Heart left ventricle (tissue), 16 donors: ENCODE results near the gene DFFB. TPM values are rescaled to one million over a fixed set of nuclear protein-coding genes. Genes with fewer than 3 reads are reported as not detected.

Source experiments
- ATAC-seq, 4 donors: fragments of 200-7000 bp; cut with Tn5 transposase; one replicate each; pipeline ENCODE4 v1.9.1; 2020 to 2022; ENCODE audit warnings: moderate library complexity in 4 of 4, mild to moderate bottlenecking in 3 of 4, moderate number of reproducible peaks in 1 of 4
- DNase-seq, 5 donors: peaks; one replicate each; pipeline ENCODE4 v3.0.0-alpha.2; 2020
- H3K27ac ChIP-seq, 12 donors: fragments of 200-600 bp; sonication (generic) in 4 of 12; one replicate each; pipeline versions ENCODE4 v1.5.0 to v1.8.0; 2016 to 2022; ENCODE audit warnings: mild to moderate bottlenecking in 2 of 12
- H3K27me3 ChIP-seq, 9 donors: fragments of 200-600 bp; sonication (generic) in 2 of 9; one replicate each; pipeline versions ENCODE4 v1.5.1 to v1.8.0; 2016 to 2022; ENCODE audit warnings: mild to moderate bottlenecking in 3 of 9
- H3K36me3 ChIP-seq, 9 donors: fragments of 200-600 bp; sonication (generic) in 2 of 9; one replicate each; pipeline versions ENCODE4 v1.5.0 to v1.8.0; 2018 to 2022; ENCODE audit warnings: mild to moderate bottlenecking in 2 of 9
- H3K4me1 ChIP-seq, 12 donors: fragments of 200-600 bp; sonication (generic) in 4 of 12; one replicate each; pipeline versions ENCODE4 v1.5.0 to v1.8.0; 2016 to 2022; ENCODE audit warnings: mild to moderate bottlenecking in 3 of 12
- H3K4me3 ChIP-seq, 12 donors: fragments of 200-600 bp; sonication (generic) in 4 of 12; one replicate each; pipeline versions ENCODE4 v1.5.0 to v1.8.0; 2017 to 2022; ENCODE audit warnings: mild to moderate bottlenecking in 9 of 12, moderate library complexity in 4 of 12
- H3K9me3 ChIP-seq, 12 donors: fragments of 200-600 bp; sonication (generic) in 4 of 12; one replicate each; pipeline versions ENCODE4 v1.5.0 to v1.8.0; 2016 to 2022; ENCODE audit warnings: mild to moderate bottlenecking in 1 of 12
- CTCF ChIP-seq, 12 donors: fragments of 200-600 bp; sonication (generic) in 4 of 12; IDR thresholded peaks; one replicate each; pipeline versions ENCODE4 v1.5.0 to v1.8.0; 2018 to 2022; ENCODE audit warnings: antibody characterized with exemption in 12 of 12, mild to moderate bottlenecking in 5 of 12
- POLR2A ChIP-seq, 2 donors: fragments of 450-650 bp; IDR thresholded peaks; one replicate each; pipeline ENCODE4 v1.6.1; 2017; ENCODE audit warnings: antibody characterized with exemption in 2 of 2, mild to moderate bottlenecking in 2 of 2, moderate library complexity in 2 of 2
- WGBS, 4 donors: extraction: QIAGEN DNeasy Blood & Tissue Kit in 2 of 4; methylation state at CpG; one replicate each; pipeline versions ENCODE4 v1.1.5 to v1.1.7; 2013 to 2018; 5-methylcytosine and 5-hydroxymethylcytosine counted together
- intact Hi-C, 10 donors: fragments of 100-400 bp; cut with DNase I; formaldehyde crosslinking; loops; one replicate each; pipeline versions ENCODE4 v1.11.1 to v1.14.2; 2022
- polyA plus RNA-seq, 2 donors: library from polyadenylated mRNA; stranded (reverse); fragments of 200-250 nt; gene quantifications; one replicate each; pipeline ENCODE4 v1.2.3, GENCODE V29; 2013
- total RNA-seq, 9 donors: library from RNA; depleted of rRNA in 2 of 9; stranded (reverse); fragments of >200 nt in 2 of 9; fragmentation: NEBNext Ultra II Directional in 3 of 9; extraction: Animal tissue kit (Norgen Biotek cat#: 25700) in 3 of 9; gene quantifications; one replicate each; pipeline versions ENCODE4 v1.1.0 to v1.2.4, GENCODE V29; 2016 to 2023
- donor health status: ischemic (EF 13 %, LVEDD 7.1; RV severe dilation, severe dysfunction).
- donor health status: healthy with polysubstance abuse.
- donor health status: DM: no; HTN: yes; CAD: no.
- donor health status: DM: no; HTN: no; CAD: no.
- donor health status: ischemic (EF 25% LVEDD 6.9; RV normal size, moderate dysfunction).
- donor health status: ischemic (EF 25% LVEDD 5.7; RV mildly dilated, moderate dysfunction).
- donor health status: healthy.
- donor health status: DM: yes; HTN: yes; CAD: no.
- donor health status: ischemic (EF 35%, LVEDD 5.7; RV mildly dilated, moderate dysfunction).
- donor health status: nonischemic (EF 11% LVEDD 7.7; RV severe dilation, severe dysfunction).
- donor health status: DM: yes; HTN: yes; CAD: no.
- donor health status: PGD.
- donor health status: ischemic (EF 29% LVEDD 5.4; RV normal size, mild dysfunction).
- donor health status: nonischemic (EF 23%, LVEDD 6.1; RV moderate dilation, normal function).

The DFFB gene
- total and polyA plus RNA-seq, 11 donors: 1.3 to 5.8 (median 2.6) TPM

GRCh38 chr1:3881193-3881480 is 23.9 kb downstream of the DFFB start:
- WGBS, 4 donors: 85 to 95% (median 95%) methylated on average over 3 to 5 of the region's 5 CpGs

GRCh38 chr1:3883194-3883925 is 26.1 kb downstream of the DFFB start:
- H3K9me3 ChIP-seq: peaks cover 0 to 14% (median 4%) of the 10 kb centered on the region in 12 donors
- no peak overlapping the region for H3K4me3 ChIP-seq
- DNase-seq (no peak), ATAC-seq (no peak)
- H3K27me3 ChIP-seq: no peaks in the 10 kb centered on the region
- H3K27ac ChIP-seq: no peak overlapping the region
- TF ChIP-seq CTCF (IDR thresholded peaks at IDR 0.05): no peak
- no peaks in the 10 kb centered on the region for H3K4me1 ChIP-seq
- H3K36me3 ChIP-seq: peaks cover 2 to 84% (median 58%) of the 10 kb centered on the region in 9 donors
- 96 to 97% (median 96%) methylated on average over 18 of the region's 18 CpGs for WGBS, 4 donors
- intact Hi-C loops: no loop called here

More at GRCh38 chr1:3881193-3881480, 23.9 kb downstream of the DFFB start:
- TF ChIP-seq POLR2A (IDR thresholded peaks at IDR 0.05) (no peak), CTCF (IDR thresholded peaks at IDR 0.05) (no peak)
- ATAC-seq: peak in 1 of 4 donors; percentile 23
- Histone ChIP-seq H3K4me3 (no peak overlapping the region), H3K27ac (no peak overlapping the region), H3K9me3 (peaks cover 0 to 17% (median 4%) of the 10 kb centered on the region in 12 donors), H3K4me1 (no peaks in the 10 kb centered on the region), H3K27me3 (no peaks in the 10 kb centered on the region), H3K36me3 (peaks cover 0 to 76% (median 47%) of the 10 kb centered on the region in 9 donors)
- intact Hi-C loops: no loop called here
- no peak for DNase-seq

DNA sequence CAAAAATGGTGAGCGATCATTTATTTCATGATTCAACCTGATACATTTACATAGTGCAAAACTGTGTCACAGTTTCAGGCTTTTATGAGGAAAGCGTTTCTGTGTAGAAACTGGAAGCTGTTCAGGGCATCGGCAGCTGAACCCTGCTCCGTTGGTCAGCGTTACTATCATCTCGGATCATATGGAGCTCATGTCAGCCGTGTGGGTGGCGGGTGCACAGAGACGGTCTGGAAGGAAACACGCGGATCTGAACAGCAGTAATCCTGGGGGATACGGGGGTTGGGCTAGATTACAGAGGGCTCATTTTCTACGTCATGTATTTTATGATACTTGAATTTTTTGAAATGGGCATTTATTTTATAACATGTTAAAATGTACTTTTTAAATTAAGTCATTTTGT is 27.7 kb downstream of the DFFB start:
- H3K27me3 ChIP-seq: no peaks in the 10 kb centered on the region
- H3K9me3 ChIP-seq: no peaks in the 10 kb centered on the region
- H3K4me3 ChIP-seq: no peak overlapping the region
- no peak for DNase-seq
- no peak for ATAC-seq
- intact Hi-C loops: no loop called here
- TF ChIP-seq CTCF (IDR thresholded peaks at IDR 0.05) (no peak), POLR2A (IDR thresholded peaks at IDR 0.05) (no peak)
- no peak overlapping the region for H3K27ac ChIP-seq
- peaks cover 0 to 4% (median 0%) of the 10 kb centered on the region in 12 donors for H3K4me1 ChIP-seq
- 89 to 91% (median 90%) methylated on average over 13 of the region's 13 CpGs for WGBS, 4 donors
- H3K36me3 ChIP-seq: peaks cover 0 to 85% (median 66%) of the 10 kb centered on the region in 9 donors

DNA sequence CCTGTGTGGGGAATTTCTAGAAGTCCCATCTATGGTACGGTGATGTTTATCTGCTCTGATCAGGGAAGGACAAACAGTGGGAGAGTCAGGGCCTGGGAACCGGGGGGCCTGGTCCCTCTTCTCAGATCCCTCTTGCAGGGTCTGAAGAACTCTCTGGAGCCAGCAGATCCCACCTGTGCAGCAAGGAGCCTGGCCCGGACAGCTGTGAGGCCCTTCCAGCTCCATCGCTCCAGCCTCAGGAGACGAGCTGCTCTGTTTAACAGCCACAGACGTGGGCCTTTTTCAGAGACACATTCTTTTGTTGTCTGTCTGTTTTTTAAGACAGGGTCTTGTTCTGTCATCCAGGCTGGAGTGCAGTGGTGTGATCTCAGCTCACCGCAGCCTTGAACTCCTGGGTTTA is 28.3 kb downstream of the DFFB start:
- 88 to 91% (median 90%) methylated on average over 7 of the region's 7 CpGs for WGBS, 4 donors
- DNase-seq: no peak
- Histone ChIP-seq H3K27me3 (no peaks in the 10 kb centered on the region), H3K27ac (no peak overlapping the region), H3K9me3 (no peaks in the 10 kb centered on the region), H3K4me1 (peaks cover 0 to 11% (median 0%) of the 10 kb centered on the region in 12 donors), H3K4me3 (no peak overlapping the region), H3K36me3 (peaks cover 0 to 85% (median 69%) of the 10 kb centered on the region in 9 donors)
- TF ChIP-seq CTCF (IDR thresholded peaks at IDR 0.05) (no peak), POLR2A (IDR thresholded peaks at IDR 0.05) (no peak)
- intact Hi-C loops: no loop called here
- ATAC-seq: no peak
